ENCODE data around the gene ARNT2. TPM values are rescaled to one million over a fixed set of nuclear protein-coding genes. Genes with fewer than 3 reads are reported as not detected.

The ARNT2 gene
- total and polyA plus RNA-seq, 12 donors, result 2.0 to 6.4 (median 3.5) TPM

GRCh38 chr15:80415358-80415670, 11.1 kb downstream of the ARNT2 start:
- H3K36me3 ChIP-seq (replicated peaks in 1 of 2), result no peaks in the 10 kb centered on the region
- no peak overlapping the region for H3K27ac ChIP-seq
- H3K27me3 ChIP-seq, result no peaks in the 10 kb centered on the region
- no peak for TF ChIP-seq CTCF (IDR thresholded peaks at IDR 0.05)
- TF ChIP-seq POLR2A (IDR thresholded peaks at IDR 0.05), result no peak
- H3K4me3 ChIP-seq, result no peak overlapping the region
- WGBS, 4 donors, result 92 to 95% (median 93%) methylated on average over 11 of the region's 11 CpGs
- no peaks in the 10 kb centered on the region for H3K4me1 ChIP-seq (replicated peaks in 1 of 2)
- no peak for DNase-seq
- intact Hi-C loops (cut with DNase I), result no loop called here
- no peaks in the 10 kb centered on the region for H3K9me3 ChIP-seq (replicated peaks in 1 of 3)

- H3K9me3 ChIP-seq (replicated peaks in 1 of 3), result no peaks in the 10 kb centered on the region
- no peak overlapping the region for H3K4me3 ChIP-seq
- 64 to 68% (median 65%) methylated on average over 4 of the region's 4 CpGs for WGBS, 4 donors
- no peak overlapping the region for H3K27ac ChIP-seq
- no peak for DNase-seq
- H3K4me1 ChIP-seq (replicated peaks in 1 of 2), result no peaks in the 10 kb centered on the region
- no peaks in the 10 kb centered on the region for H3K27me3 ChIP-seq
- intact Hi-C loops (cut with DNase I), result no loop called here
- H3K36me3 ChIP-seq (replicated peaks in 1 of 2), result no peaks in the 10 kb centered on the region
- no peak for TF ChIP-seq POLR2A (IDR thresholded peaks at IDR 0.05)
- TF ChIP-seq CTCF (IDR thresholded peaks at IDR 0.05), result no peak
These were observed 12.5 kb downstream of the ARNT2 start for GRCh38 chr15:80416702-80417101.

- intact Hi-C loops (cut with DNase I), result no loop called here
- no peaks in the 10 kb centered on the region for H3K36me3 ChIP-seq (replicated peaks in 1 of 2)
- WGBS, 4 donors, result 51 to 68% (median 54%) methylated on average over 8 to 10 of the region's 10 CpGs
- no peaks in the 10 kb centered on the region for H3K27me3 ChIP-seq
- no peak overlapping the region for H3K4me3 ChIP-seq
- H3K4me1 ChIP-seq (replicated peaks in 1 of 2), result no peaks in the 10 kb centered on the region
- peak in 5 of 7 donors; percentile 22 to 59 (median 40) for DNase-seq
- H3K27ac ChIP-seq, result no peak overlapping the region
- H3K9me3 ChIP-seq (replicated peaks in 1 of 3), result no peaks in the 10 kb centered on the region
- TF ChIP-seq POLR2A (IDR thresholded peaks at IDR 0.05) (no peak), CTCF (IDR thresholded peaks at IDR 0.05) (peak; percentile 29 to 56 (median 46))
These were observed 14.8 kb downstream of the ARNT2 start for GRCh38 chr15:80418892-80419537.

GRCh38 chr15:80419546-80419945, 15.4 kb downstream of the ARNT2 start:
- H3K36me3 ChIP-seq (replicated peaks in 1 of 2), result no peaks in the 10 kb centered on the region
- H3K9me3 ChIP-seq (replicated peaks in 1 of 3), result no peaks in the 10 kb centered on the region
- no peaks in the 10 kb centered on the region for H3K27me3 ChIP-seq
- H3K4me1 ChIP-seq (replicated peaks in 1 of 2), result no peaks in the 10 kb centered on the region
- WGBS, 4 donors, result 43 to 79% (median 53%) methylated on average over 5 of the region's 5 CpGs
- TF ChIP-seq POLR2A (IDR thresholded peaks at IDR 0.05) (no peak), CTCF (IDR thresholded peaks at IDR 0.05) (no peak)
- DNase-seq, result no peak
- intact Hi-C loops (cut with DNase I), result no loop called here
- H3K27ac ChIP-seq, result no peak overlapping the region
- no peak overlapping the region for H3K4me3 ChIP-seq
